Measurements from ENCODE around the gene ITPRID1.

GRCh38 chr7:31526864-31527263 is 13.0 kb downstream of the ITPRID1 start:
- TF ChIP-seq CTCF (IDR thresholded peaks at IDR 0.05) (no peak), POLR2A (IDR thresholded peaks at IDR 0.05) (no peak)
